ENCODE measurements around the gene NUDT21.

Gene NUDT21

GRCh38 chr16:56482683-56483236, 31.6 kb upstream of the NUDT21 start:
- WGBS (ENCODE audit: insufficient coverage): no CpG with 5 or more reads among the region's 5 CpGs
- H3K27ac ChIP-seq (ENCODE audit: insufficient read depth in 1 of 2, low read depth in 1 of 2, low read length in 2 of 2, poor library complexity in 1 of 2, severe bottlenecking in 2 of 2): no peak overlapping the region
- H3K4me3 ChIP-seq (ENCODE audit: control insufficient read depth in 1 of 7, extremely low read depth in 1 of 7, insufficient read depth in 4 of 7, low read depth in 2 of 7, low read length in 6 of 7): no peak overlapping the region
- no peak for DNase-seq
- H3K9me3 ChIP-seq (ENCODE audit: control extremely low read depth in 1 of 5, control insufficient read depth in 4 of 5, insufficient read depth in 2 of 5, low read depth in 1 of 5, low read length in 4 of 5): no peaks in the 10 kb centered on the region
- peaks cover 14 to 48% (median 22%) of the 10 kb centered on the region in 4 experiments for H3K36me3 ChIP-seq (ENCODE audit: control insufficient read depth in 4 of 4, insufficient read depth in 4 of 4, low read length in 3 of 4)
- H3K27me3 ChIP-seq (replicated peaks in 2 of 5; ENCODE audit: control insufficient read depth in 4 of 5, insufficient read depth in 5 of 5, low read length in 4 of 5): no peaks in the 10 kb centered on the region
- ChIA-PET CTCF (interaction anchor here (0.7 kb wide), 1 partner anchor 317 kb away, joined by 3 read pairs; no protein-coding TSS in a partner anchor), POLR2A (interaction anchor here (0.6 kb wide), 1 partner anchor 443 kb away, joined by 7 read pairs; no protein-coding TSS in a partner anchor)
- no peaks in the 10 kb centered on the region for H3K4me1 ChIP-seq (ENCODE audit: control extremely low read depth in 1 of 4, control insufficient read depth in 4 of 4, insufficient read depth in 4 of 4, low read length in 3 of 4)

GRCh38 chr16:56481468-56482122, 30.5 kb upstream of the NUDT21 start:
- no peaks in the 10 kb centered on the region for H3K9me3 ChIP-seq (ENCODE audit: control extremely low read depth in 1 of 5, control insufficient read depth in 4 of 5, insufficient read depth in 2 of 5, low read depth in 1 of 5, low read length in 4 of 5)
- H3K27me3 ChIP-seq (replicated peaks in 2 of 5; ENCODE audit: control insufficient read depth in 4 of 5, insufficient read depth in 5 of 5, low read length in 4 of 5): no peaks in the 10 kb centered on the region
- no CpG with 5 or more reads among the region's 2 CpGs for WGBS (ENCODE audit: insufficient coverage)
- no peak for DNase-seq
- no peak overlapping the region for H3K27ac ChIP-seq (ENCODE audit: insufficient read depth in 1 of 2, low read depth in 1 of 2, low read length in 2 of 2, poor library complexity in 1 of 2, severe bottlenecking in 2 of 2)
- H3K36me3 ChIP-seq (ENCODE audit: control insufficient read depth in 4 of 4, insufficient read depth in 4 of 4, low read length in 3 of 4): peaks cover 20 to 54% (median 30%) of the 10 kb centered on the region in 4 experiments
- ChIA-PET POLR2A (no interaction called here), CTCF (interaction anchor here (0.6 kb wide), 1 partner anchor 26 kb away, joined by 3 read pairs; no protein-coding TSS in a partner anchor)
- no peaks in the 10 kb centered on the region for H3K4me1 ChIP-seq (ENCODE audit: control extremely low read depth in 1 of 4, control insufficient read depth in 4 of 4, insufficient read depth in 4 of 4, low read length in 3 of 4)
- no peak overlapping the region for H3K4me3 ChIP-seq (ENCODE audit: control insufficient read depth in 1 of 7, extremely low read depth in 1 of 7, insufficient read depth in 4 of 7, low read depth in 2 of 7, low read length in 6 of 7)

GRCh38 chr16:56480776-56481467, 29.8 kb upstream of the NUDT21 start:
- Histone ChIP-seq H3K27ac (ENCODE audit: insufficient read depth in 1 of 2, low read depth in 1 of 2, low read length in 2 of 2, poor library complexity in 1 of 2, severe bottlenecking in 2 of 2) (no peak overlapping the region), H3K9me3 (ENCODE audit: control extremely low read depth in 1 of 5, control insufficient read depth in 4 of 5, insufficient read depth in 2 of 5, low read depth in 1 of 5, low read length in 4 of 5) (no peaks in the 10 kb centered on the region), H3K4me3 (ENCODE audit: control insufficient read depth in 1 of 7, extremely low read depth in 1 of 7, insufficient read depth in 4 of 7, low read depth in 2 of 7, low read length in 6 of 7) (no peak overlapping the region), H3K36me3 (ENCODE audit: control insufficient read depth in 4 of 4, insufficient read depth in 4 of 4, low read length in 3 of 4) (peaks cover 20 to 57% (median 34%) of the 10 kb centered on the region in 4 experiments), H3K27me3 (replicated peaks in 2 of 5; ENCODE audit: control insufficient read depth in 4 of 5, insufficient read depth in 5 of 5, low read length in 4 of 5) (no peaks in the 10 kb centered on the region), H3K4me1 (ENCODE audit: control extremely low read depth in 1 of 4, control insufficient read depth in 4 of 4, insufficient read depth in 4 of 4, low read length in 3 of 4) (no peaks in the 10 kb centered on the region)
- POLR2A ChIA-PET: no interaction called here
- 90% methylated on average over 6 of the region's 7 CpGs for WGBS (ENCODE audit: insufficient coverage)
- no peak for DNase-seq
- CTCF ChIA-PET: interaction anchor here (0.6 kb wide), 1 partner anchor 25 kb away, joined by 3 read pairs; no protein-coding TSS in a partner anchor

- no peaks in the 10 kb centered on the region for H3K9me3 ChIP-seq (ENCODE audit: control extremely low read depth in 1 of 5, control insufficient read depth in 4 of 5, insufficient read depth in 2 of 5, low read depth in 1 of 5, low read length in 4 of 5)
- CTCF ChIA-PET: interaction anchor here (2.0 kb wide), 1 partner anchor 9 kb away, joined by 7 read pairs; no protein-coding TSS in a partner anchor
- no peaks in the 10 kb centered on the region for H3K4me1 ChIP-seq (ENCODE audit: control extremely low read depth in 1 of 4, control insufficient read depth in 4 of 4, insufficient read depth in 4 of 4, low read length in 3 of 4)
- peaks cover 25 to 61% (median 41%) of the 10 kb centered on the region in 4 experiments for H3K36me3 ChIP-seq (ENCODE audit: control insufficient read depth in 4 of 4, insufficient read depth in 4 of 4, low read length in 3 of 4)
- 100% methylated on average over 1 of the region's 2 CpGs for WGBS (ENCODE audit: insufficient coverage)
- POLR2A ChIA-PET: no interaction called here
- DNase-seq: no peak
- H3K4me3 ChIP-seq (ENCODE audit: control insufficient read depth in 1 of 7, extremely low read depth in 1 of 7, insufficient read depth in 4 of 7, low read depth in 2 of 7, low read length in 6 of 7): no peak overlapping the region
- no peak overlapping the region for H3K27ac ChIP-seq (ENCODE audit: insufficient read depth in 1 of 2, low read depth in 1 of 2, low read length in 2 of 2, poor library complexity in 1 of 2, severe bottlenecking in 2 of 2)
- no peaks in the 10 kb centered on the region for H3K27me3 ChIP-seq (replicated peaks in 2 of 5; ENCODE audit: control insufficient read depth in 4 of 5, insufficient read depth in 5 of 5, low read length in 4 of 5)
Observed at GRCh38 chr16:56479469-56479868, 28.3 kb upstream of the NUDT21 start.

- POLR2A ChIA-PET: no interaction called here
Observed at GRCh38 chr16:56478281-56479049, 27.3 kb upstream of the NUDT21 start.

GRCh38 chr16:56477096-56477878, 26.2 kb upstream of the NUDT21 start:
- Histone ChIP-seq H3K27me3 (replicated peaks in 2 of 5; ENCODE audit: control insufficient read depth in 4 of 5, insufficient read depth in 5 of 5, low read length in 4 of 5) (no peaks in the 10 kb centered on the region), H3K27ac (ENCODE audit: insufficient read depth in 1 of 2, low read depth in 1 of 2, low read length in 2 of 2, poor library complexity in 1 of 2, severe bottlenecking in 2 of 2) (no peak overlapping the region), H3K36me3 (ENCODE audit: control insufficient read depth in 4 of 4, insufficient read depth in 4 of 4, low read length in 3 of 4) (peaks cover 20 to 63% (median 43%) of the 10 kb centered on the region in 4 experiments), H3K9me3 (ENCODE audit: control extremely low read depth in 1 of 5, control insufficient read depth in 4 of 5, insufficient read depth in 2 of 5, low read depth in 1 of 5, low read length in 4 of 5) (no peaks in the 10 kb centered on the region), H3K4me3 (ENCODE audit: control insufficient read depth in 1 of 7, extremely low read depth in 1 of 7, insufficient read depth in 4 of 7, low read depth in 2 of 7, low read length in 6 of 7) (no peak overlapping the region), H3K4me1 (ENCODE audit: control extremely low read depth in 1 of 4, control insufficient read depth in 4 of 4, insufficient read depth in 4 of 4, low read length in 3 of 4) (no peaks in the 10 kb centered on the region)
- CTCF ChIA-PET: interaction anchor here (1.5 kb wide), 1 partner anchor 16 kb away, joined by 3 read pairs; no protein-coding TSS in a partner anchor
- WGBS (ENCODE audit: insufficient coverage): 100% methylated on average over 1 of the region's 2 CpGs
- POLR2A ChIA-PET: no interaction called here
- DNase-seq: peak in 2 of 3 donors; percentile 25 to 29

More at GRCh38 chr16:56478281-56479049, 27.3 kb upstream of the NUDT21 start:
- no peak overlapping the region for H3K4me3 ChIP-seq (ENCODE audit: control insufficient read depth in 1 of 7, extremely low read depth in 1 of 7, insufficient read depth in 4 of 7, low read depth in 2 of 7, low read length in 6 of 7)
- H3K27me3 ChIP-seq (replicated peaks in 2 of 5; ENCODE audit: control insufficient read depth in 4 of 5, insufficient read depth in 5 of 5, low read length in 4 of 5): no peaks in the 10 kb centered on the region
- H3K36me3 ChIP-seq (ENCODE audit: control insufficient read depth in 4 of 4, insufficient read depth in 4 of 4, low read length in 3 of 4): peaks cover 24 to 61% (median 41%) of the 10 kb centered on the region in 4 experiments
- H3K27ac ChIP-seq (ENCODE audit: insufficient read depth in 1 of 2, low read depth in 1 of 2, low read length in 2 of 2, poor library complexity in 1 of 2, severe bottlenecking in 2 of 2): no peak overlapping the region
- H3K4me1 ChIP-seq (ENCODE audit: control extremely low read depth in 1 of 4, control insufficient read depth in 4 of 4, insufficient read depth in 4 of 4, low read length in 3 of 4): no peaks in the 10 kb centered on the region
- CTCF ChIA-PET: interaction anchor here (2.0 kb wide), 1 partner anchor 11 kb away, joined by 7 read pairs; no protein-coding TSS in a partner anchor
- no peaks in the 10 kb centered on the region for H3K9me3 ChIP-seq (ENCODE audit: control extremely low read depth in 1 of 5, control insufficient read depth in 4 of 5, insufficient read depth in 2 of 5, low read depth in 1 of 5, low read length in 4 of 5)
- WGBS (ENCODE audit: insufficient coverage): 80% methylated on average over 1 of the region's 2 CpGs
- no peak for DNase-seq
